ENCODE data around the gene SLC35B2.

SLC35B2 gene

DNA sequence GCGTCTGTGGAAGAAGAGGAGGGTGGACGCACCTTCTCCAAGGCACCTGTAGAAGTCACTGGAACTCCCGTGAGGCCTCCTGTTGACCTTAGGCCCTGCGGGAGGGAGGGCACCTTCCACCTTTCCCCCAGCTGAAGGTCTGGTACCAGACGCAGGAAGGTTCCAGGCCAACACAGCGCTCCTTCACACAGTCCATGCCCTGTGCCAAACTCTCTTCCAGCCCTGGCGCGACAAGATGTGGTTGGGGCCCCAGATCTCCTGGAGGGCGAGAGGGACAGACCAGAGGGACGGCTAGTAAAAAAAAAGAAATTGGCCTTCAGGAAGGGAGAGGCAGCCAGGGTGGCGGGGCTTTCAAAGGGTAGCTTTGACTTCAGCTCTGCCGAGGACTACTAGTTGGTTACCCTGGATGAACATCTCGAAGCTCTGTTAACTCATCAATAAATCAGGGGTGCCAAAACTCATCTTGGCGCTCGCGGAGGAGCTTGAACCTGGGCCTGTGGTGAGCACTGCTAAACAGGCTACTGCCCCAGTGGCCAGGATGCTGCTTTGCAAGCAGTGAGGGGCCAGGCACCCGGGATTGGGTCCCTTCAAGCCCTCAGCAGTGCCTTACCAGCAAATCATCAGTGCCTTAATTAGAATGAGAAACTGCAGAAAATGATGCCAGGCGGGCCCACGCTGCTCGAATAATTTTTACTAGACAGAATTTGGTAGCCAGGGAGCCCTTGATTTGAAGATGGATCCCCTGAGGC lies 40.9 kb upstream of the SLC35B2 start:
- peak overlapping the region; percentile 44 for H3K4me3 ChIP-seq (ENCODE audit: extremely low read depth, insufficient read depth, low read length, poor library complexity, severe bottlenecking)
- peaks cover 6% of the 10 kb centered on the region for H3K4me1 ChIP-seq (ENCODE audit: control insufficient read depth, insufficient read depth, low read length, poor library complexity, severe bottlenecking)
- H3K36me3 ChIP-seq (ENCODE audit: control insufficient read depth, insufficient read depth, low read length), result peaks cover 39% of the 10 kb centered on the region
- no peak overlapping the region for H3K27ac ChIP-seq (ENCODE audit: low read depth, low read length, severe bottlenecking)
- no peaks in the 10 kb centered on the region for H3K9me3 ChIP-seq (ENCODE audit: control insufficient read depth, low read length)
- 54 to 64% methylated on average over 13 to 16 of the region's 20 CpGs for WGBS, 2 experiments (ENCODE audit: insufficient coverage in 2 of 2)

DNA sequence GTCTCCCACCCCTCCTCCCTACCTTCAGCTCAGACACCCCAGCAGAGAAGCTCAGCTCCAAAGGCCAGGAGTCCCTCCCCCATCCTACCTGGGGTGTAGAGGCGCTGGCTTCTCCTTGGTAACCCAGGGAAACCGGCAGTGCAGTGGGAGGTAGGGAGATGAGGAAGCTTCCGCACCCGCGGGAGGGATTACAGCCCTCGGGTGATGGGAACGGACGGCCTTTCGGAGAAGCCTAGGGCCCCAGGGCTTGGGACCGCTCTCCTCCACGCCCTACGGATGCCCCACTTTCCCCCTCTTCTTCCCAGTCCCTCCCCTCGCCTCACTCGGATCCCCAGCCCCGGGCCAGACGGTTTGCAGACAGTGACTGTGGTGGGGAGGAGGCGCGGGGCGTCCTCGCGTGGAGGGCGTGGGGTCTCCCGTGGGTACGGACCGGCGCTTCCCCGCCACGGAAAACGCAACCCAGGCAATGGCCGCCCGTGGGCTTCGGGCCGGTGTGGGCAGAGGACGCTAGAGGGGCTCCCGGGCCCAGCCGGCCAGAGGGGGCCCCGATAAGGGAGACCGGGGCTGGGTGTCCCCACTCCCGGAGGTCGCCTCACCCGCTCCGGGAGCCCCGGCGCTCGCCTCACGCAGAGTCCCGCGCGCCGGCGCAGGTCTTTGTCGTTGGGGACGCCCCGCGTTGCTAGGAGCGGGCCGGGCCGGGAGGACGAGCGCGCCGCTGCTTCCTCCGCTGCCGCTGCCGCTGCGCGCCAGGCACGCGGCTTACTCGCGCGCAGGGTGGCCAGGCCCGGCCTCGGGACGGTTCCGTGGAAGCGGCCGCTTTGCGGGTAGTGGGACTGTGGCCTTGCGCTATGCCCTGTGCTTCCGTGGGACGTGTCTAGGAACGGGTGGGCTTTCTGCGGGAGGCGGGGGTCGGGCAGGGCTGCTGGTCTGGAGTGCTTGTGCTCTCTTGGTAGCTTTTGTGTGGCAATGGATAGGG lies 40.0 kb upstream of the SLC35B2 start:
- WGBS, 2 experiments (ENCODE audit: insufficient coverage in 2 of 2), result 1 to 2% methylated on average over 56 to 72 of the region's 86 CpGs
- H3K9me3 ChIP-seq (ENCODE audit: control insufficient read depth, low read length), result no peaks in the 10 kb centered on the region
- H3K36me3 ChIP-seq (ENCODE audit: control insufficient read depth, insufficient read depth, low read length), result peaks cover 30% of the 10 kb centered on the region
- H3K4me3 ChIP-seq (ENCODE audit: extremely low read depth, insufficient read depth, low read length, poor library complexity, severe bottlenecking), result peak overlapping the region; percentile 44
- H3K4me1 ChIP-seq (ENCODE audit: control insufficient read depth, insufficient read depth, low read length, poor library complexity, severe bottlenecking), result peaks cover 6% of the 10 kb centered on the region
- no peak overlapping the region for H3K27ac ChIP-seq (ENCODE audit: low read depth, low read length, severe bottlenecking)

DNA sequence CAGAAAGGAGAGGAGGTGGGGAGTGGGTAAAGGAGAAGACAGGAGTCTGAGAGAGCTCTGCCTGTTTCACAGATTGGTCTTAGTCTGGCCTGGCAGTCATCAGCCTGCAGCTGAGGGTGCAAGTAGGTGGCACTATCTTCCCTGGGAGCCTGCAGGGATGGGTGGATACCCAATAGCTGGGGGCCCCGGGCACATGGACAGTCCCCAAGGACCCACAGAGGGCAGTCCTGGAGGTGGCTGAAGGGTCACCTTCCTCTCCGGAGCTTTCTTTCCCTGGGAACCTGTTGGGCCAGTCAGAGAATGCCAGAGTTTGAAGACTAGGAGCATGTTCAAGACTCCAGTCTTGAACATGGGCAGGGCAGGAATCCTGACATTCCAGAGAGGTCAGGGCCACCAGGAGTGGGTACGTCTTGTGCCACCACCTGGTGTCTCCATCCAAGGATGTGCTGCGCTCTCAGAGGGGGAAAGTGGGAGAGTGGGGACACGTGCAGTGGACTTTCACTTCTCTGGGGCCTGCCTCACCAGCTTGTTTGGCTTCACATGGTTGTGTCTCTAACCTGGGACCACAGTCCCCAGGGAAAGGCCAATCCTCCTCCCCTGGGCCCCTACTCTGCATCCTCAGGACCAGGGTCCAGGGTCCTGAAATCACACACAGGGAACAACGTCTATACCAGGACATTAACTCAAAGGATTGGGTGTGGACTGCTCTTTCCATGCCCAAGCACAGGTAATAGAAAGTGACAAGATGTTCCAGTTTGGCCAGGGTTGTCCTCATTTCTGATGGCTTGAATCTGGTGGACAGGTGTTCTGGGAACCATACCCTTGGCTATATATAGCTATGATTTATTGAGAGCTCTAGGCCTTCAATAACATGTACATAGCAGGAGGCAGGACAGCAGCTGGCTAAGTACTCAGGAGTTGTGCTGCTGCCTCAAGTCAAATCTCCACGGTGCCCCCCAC lies 37.8 kb upstream of the SLC35B2 start:
- Histone ChIP-seq H3K36me3 (ENCODE audit: control insufficient read depth, insufficient read depth, low read length) (peaks cover 8% of the 10 kb centered on the region), H3K4me1 (ENCODE audit: control insufficient read depth, insufficient read depth, low read length, poor library complexity, severe bottlenecking) (peaks cover 6% of the 10 kb centered on the region), H3K9me3 (ENCODE audit: control insufficient read depth, low read length) (no peaks in the 10 kb centered on the region), H3K4me3 (ENCODE audit: extremely low read depth, insufficient read depth, low read length, poor library complexity, severe bottlenecking) (no peak overlapping the region), H3K27ac (ENCODE audit: low read depth, low read length, severe bottlenecking) (no peak overlapping the region)
- WGBS, 2 experiments (ENCODE audit: insufficient coverage in 2 of 2), result 77 to 81% methylated on average over 6 to 7 of the region's 7 CpGs

DNA sequence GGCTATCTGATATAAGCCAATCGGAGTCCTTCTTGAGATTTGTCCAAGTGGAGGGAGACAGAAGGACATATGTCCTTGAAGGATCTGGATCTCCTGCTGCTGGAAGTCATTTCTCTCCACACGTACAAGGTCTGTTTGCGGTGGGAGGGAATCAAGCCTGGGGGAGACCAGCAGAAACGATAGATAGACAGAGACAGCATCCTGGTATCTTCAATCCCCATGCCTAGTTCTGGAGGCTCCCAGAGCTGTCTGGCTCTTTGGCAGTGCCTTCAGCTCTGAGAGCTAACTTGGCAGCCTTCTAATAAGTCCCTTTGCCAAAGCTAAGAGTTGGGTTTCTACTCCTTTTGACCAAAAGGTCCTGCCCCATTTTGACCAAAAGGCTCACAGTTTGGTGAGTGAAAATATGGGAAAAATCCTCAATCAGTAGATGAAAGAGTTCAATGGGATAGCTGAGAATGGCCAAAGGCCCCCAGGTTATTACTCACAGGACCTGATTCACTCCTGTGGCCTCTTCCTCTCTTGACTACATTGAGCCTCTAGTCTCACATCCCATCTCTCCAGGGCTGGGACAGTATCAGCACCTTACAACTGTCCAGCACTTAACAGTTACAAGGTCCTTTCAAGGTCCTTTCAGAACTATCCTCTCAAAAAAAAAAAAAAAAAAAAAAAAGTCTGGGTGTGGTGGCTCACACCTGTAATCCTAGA lies 35.5 kb upstream of the SLC35B2 start:
- H3K4me3 ChIP-seq (ENCODE audit: extremely low read depth, insufficient read depth, low read length, poor library complexity, severe bottlenecking), result no peak overlapping the region
- 81 to 88% methylated on average over 3 to 4 of the region's 4 CpGs for WGBS, 2 experiments (ENCODE audit: insufficient coverage in 2 of 2)
- H3K36me3 ChIP-seq (ENCODE audit: control insufficient read depth, insufficient read depth, low read length), result no peaks in the 10 kb centered on the region
- peaks cover 6% of the 10 kb centered on the region for H3K4me1 ChIP-seq (ENCODE audit: control insufficient read depth, insufficient read depth, low read length, poor library complexity, severe bottlenecking)
- no peaks in the 10 kb centered on the region for H3K9me3 ChIP-seq (ENCODE audit: control insufficient read depth, low read length)
- H3K27ac ChIP-seq (ENCODE audit: low read depth, low read length, severe bottlenecking), result no peak overlapping the region

DNA sequence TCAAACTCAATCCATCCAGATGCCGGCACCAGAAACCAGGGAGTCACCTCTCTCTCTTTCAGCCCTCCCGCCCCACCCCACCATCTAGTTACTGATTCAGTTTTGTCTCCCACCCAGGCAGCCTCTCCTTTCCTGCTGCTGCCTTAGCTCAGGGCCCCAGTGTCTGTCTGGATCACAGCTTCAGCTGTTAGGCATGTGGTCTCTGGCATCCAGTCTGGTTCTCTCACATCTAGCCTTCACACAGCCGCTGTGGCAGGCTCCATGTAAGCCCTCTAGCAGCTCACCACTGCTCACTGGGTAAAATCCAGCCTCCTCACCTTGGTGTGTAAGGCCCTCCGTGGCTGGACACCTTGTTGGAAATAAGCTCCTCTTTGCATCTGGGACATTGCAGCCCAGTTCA lies 34.5 kb upstream of the SLC35B2 start:
- Histone ChIP-seq H3K9me3 (ENCODE audit: control insufficient read depth, low read length) (no peaks in the 10 kb centered on the region), H3K36me3 (ENCODE audit: control insufficient read depth, insufficient read depth, low read length) (no peaks in the 10 kb centered on the region), H3K4me3 (ENCODE audit: extremely low read depth, insufficient read depth, low read length, poor library complexity, severe bottlenecking) (no peak overlapping the region), H3K27ac (ENCODE audit: low read depth, low read length, severe bottlenecking) (no peak overlapping the region), H3K4me1 (ENCODE audit: control insufficient read depth, insufficient read depth, low read length, poor library complexity, severe bottlenecking) (no peaks in the 10 kb centered on the region)
- 61 to 71% methylated on average over 2 to 3 of the region's 4 CpGs for WGBS, 2 experiments (ENCODE audit: insufficient coverage in 2 of 2)

DNA sequence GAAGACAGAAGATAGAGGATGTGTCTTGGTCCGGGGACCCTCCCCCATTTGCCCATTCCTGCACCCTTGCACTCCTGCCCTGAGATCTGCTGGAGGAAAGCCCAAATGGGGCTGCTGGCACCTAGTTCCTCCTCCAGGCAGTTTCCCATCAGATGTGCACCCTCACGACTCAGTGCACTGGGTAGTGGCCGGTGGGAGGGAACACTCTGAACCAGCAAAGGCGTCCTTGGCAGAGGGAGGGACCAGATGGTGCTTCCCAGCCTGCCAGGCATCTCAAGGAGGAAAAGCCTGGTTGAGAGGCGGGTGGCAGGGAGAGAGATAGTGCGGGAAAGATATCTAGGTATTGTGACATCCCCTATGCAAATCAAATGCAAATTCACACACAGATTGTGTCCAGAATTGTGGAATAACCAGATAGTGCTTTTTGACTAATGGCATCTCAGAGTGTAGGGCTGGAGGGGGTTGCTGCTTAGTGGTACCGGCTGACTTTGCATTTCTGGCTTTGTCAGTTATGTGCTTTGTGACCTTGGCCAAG lies 32.5 kb upstream of the SLC35B2 start:
- 56 to 71% methylated on average over 3 to 4 of the region's 7 CpGs for WGBS, 2 experiments (ENCODE audit: insufficient coverage in 2 of 2)
- H3K4me3 ChIP-seq (ENCODE audit: extremely low read depth, insufficient read depth, low read length, poor library complexity, severe bottlenecking), result no peak overlapping the region
- no peak overlapping the region for H3K27ac ChIP-seq (ENCODE audit: low read depth, low read length, severe bottlenecking)

DNA sequence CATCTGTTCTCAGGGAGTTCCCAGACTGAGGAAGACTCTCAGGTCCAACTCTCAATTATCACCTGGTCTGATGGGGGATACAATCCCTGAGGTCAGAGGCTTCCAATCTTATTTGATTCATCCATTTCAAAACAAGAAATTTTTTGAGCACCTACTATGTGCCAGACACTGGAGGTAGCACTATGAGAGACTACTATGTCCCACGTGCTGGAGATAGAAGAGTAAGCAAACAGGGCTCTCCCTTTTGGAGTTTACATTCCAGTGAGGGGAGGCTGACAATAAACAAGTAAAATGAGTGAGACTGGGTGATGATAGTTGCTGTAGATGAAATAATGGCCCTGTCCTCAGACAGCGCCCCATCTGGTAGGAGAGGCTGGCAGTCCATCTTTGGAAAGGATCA lies 29.4 kb upstream of the SLC35B2 start:
- H3K4me3 ChIP-seq (ENCODE audit: extremely low read depth, insufficient read depth, low read length, poor library complexity, severe bottlenecking), result no peak overlapping the region
- H3K4me1 ChIP-seq (ENCODE audit: control insufficient read depth, insufficient read depth, low read length, poor library complexity, severe bottlenecking), result no peaks in the 10 kb centered on the region
- no peak overlapping the region for H3K27ac ChIP-seq (ENCODE audit: low read depth, low read length, severe bottlenecking)
- WGBS, 2 experiments (ENCODE audit: insufficient coverage in 2 of 2), result 0% methylated on average over 1 of the region's 2 CpGs; no CpG with 5 or more reads in 1 of the 2 experiments
- no peaks in the 10 kb centered on the region for H3K36me3 ChIP-seq (ENCODE audit: control insufficient read depth, insufficient read depth, low read length)
- no peaks in the 10 kb centered on the region for H3K9me3 ChIP-seq (ENCODE audit: control insufficient read depth, low read length)

More for the DNA sequence above, 32.5 kb upstream of the SLC35B2 start:
- Histone ChIP-seq H3K36me3 (ENCODE audit: control insufficient read depth, insufficient read depth, low read length) (no peaks in the 10 kb centered on the region), H3K4me1 (ENCODE audit: control insufficient read depth, insufficient read depth, low read length, poor library complexity, severe bottlenecking) (no peaks in the 10 kb centered on the region), H3K9me3 (ENCODE audit: control insufficient read depth, low read length) (no peaks in the 10 kb centered on the region)

DNA sequence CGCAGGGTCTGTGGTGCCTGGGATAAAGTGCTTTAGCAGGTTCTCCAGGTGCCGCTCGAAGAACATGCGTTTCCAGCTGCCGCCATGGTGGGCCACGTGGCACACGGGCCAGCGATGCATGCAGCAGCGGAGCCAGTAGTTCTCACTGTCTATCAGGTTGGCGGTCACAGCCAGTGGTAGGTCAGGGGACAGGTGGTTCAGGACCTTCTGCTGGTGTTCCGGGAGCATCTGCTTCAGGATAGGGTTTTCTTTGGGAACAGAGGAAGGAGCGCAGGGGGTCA lies 28.9 kb upstream of the SLC35B2 start:
- Histone ChIP-seq H3K9me3 (ENCODE audit: control insufficient read depth, low read length) (no peaks in the 10 kb centered on the region), H3K4me1 (ENCODE audit: control insufficient read depth, insufficient read depth, low read length, poor library complexity, severe bottlenecking) (no peaks in the 10 kb centered on the region), H3K36me3 (ENCODE audit: control insufficient read depth, insufficient read depth, low read length) (no peaks in the 10 kb centered on the region), H3K4me3 (ENCODE audit: extremely low read depth, insufficient read depth, low read length, poor library complexity, severe bottlenecking) (no peak overlapping the region), H3K27ac (ENCODE audit: low read depth, low read length, severe bottlenecking) (no peak overlapping the region)
- 85 to 87% methylated on average over 11 to 12 of the region's 12 CpGs for WGBS, 2 experiments (ENCODE audit: insufficient coverage in 2 of 2)

DNA sequence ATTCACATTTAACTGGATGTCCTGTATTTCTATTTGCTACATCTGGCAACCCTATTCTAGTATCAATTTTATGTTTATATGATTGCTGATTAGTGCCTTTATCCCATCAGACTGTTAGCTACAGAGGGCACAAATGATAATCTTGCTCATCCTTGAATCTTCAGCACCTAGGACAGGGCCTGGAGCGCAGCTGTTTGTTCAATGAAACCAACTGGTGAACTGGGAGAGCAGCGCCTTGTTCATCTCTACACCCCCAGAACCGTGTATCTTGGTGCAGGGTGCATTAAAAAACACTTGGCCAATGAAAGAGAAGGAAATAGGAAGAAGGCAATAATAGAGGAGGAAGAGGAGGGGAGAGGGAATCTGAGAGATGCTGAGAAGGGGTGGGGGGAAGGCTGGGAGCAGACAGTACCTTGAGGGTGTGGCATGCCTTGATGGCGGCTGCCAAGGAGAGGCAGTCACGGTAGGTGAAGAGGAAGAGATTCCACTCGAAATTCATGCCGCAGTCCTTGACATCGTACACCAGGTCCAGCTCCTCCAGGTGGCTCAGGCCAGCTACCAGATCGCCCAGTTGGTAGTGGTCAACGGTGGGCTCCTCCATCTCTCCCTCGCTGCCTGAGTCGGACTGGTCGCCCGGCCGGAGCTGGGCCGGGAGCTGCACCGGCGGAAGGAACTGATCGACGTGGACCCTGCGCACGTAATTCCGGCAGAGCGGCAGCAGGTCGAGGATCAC lies 28.4 kb upstream of the SLC35B2 start:
- Histone ChIP-seq H3K36me3 (ENCODE audit: control insufficient read depth, insufficient read depth, low read length) (no peaks in the 10 kb centered on the region), H3K4me1 (ENCODE audit: control insufficient read depth, insufficient read depth, low read length, poor library complexity, severe bottlenecking) (no peaks in the 10 kb centered on the region), H3K9me3 (ENCODE audit: control insufficient read depth, low read length) (no peaks in the 10 kb centered on the region), H3K4me3 (ENCODE audit: extremely low read depth, insufficient read depth, low read length, poor library complexity, severe bottlenecking) (no peak overlapping the region), H3K27ac (ENCODE audit: low read depth, low read length, severe bottlenecking) (no peak overlapping the region)
- WGBS, 2 experiments (ENCODE audit: insufficient coverage in 2 of 2), result 73 to 78% methylated on average over 23 of the region's 25 CpGs
